ENCODE data around the gene GRID2IP. TPM values are rescaled to one million over a fixed set of nuclear protein-coding genes. Genes with fewer than 3 reads are reported as not detected.

The GRID2IP gene
- total and polyA plus RNA-seq, 2 of the 13 experiments (the other 11 are each of a cell fraction or from before 2014, with no cell fraction given): 0.03 TPM; not detected in 1

GRCh38 chr7:6578114-6579084 lies 27.1 kb upstream of the GRID2IP start (continued):
- TF ChIP-seq ZNF770 (CRISPR knock-in tag; IDR thresholded peaks at IDR 0.05) (peak; percentile 92), PLSCR1 (CRISPR knock-in tag; IDR thresholded peaks at IDR 0.05; ENCODE audit: borderline replicate concordance) (no peak), SAP130 (CRISPR knock-in tag; IDR thresholded peaks at IDR 0.05; ENCODE audit: low read depth) (peak; percentile 94), ARID5B (CRISPR knock-in tag; IDR thresholded peaks at IDR 0.05) (peak; percentile 87; the same call in 1 of the 2 replicates), ZNF7 (CRISPR knock-in tag; IDR thresholded peaks at IDR 0.05) (no peak), ZBTB46 (CRISPR knock-in tag; IDR thresholded peaks at IDR 0.05; ENCODE audit: borderline replicate concordance) (no peak), KDM2A (CRISPR knock-in tag; IDR thresholded peaks at IDR 0.05; ENCODE audit: borderline replicate concordance, low read depth) (peak; percentile 19; the same call in 1 of the 2 replicates), TARDBP (CRISPR knock-in tag; IDR thresholded peaks at IDR 0.05) (peak; percentile 69), SRF (IDR thresholded peaks at IDR 0.05; ENCODE audit: low read depth, low read length) (0 out of 2 replicates have a peak, but pooled peaks have one; percentile 56), FOXA1 (IDR thresholded peaks at IDR 0.05) (peak; percentile 40; the same call in 1 of the 2 replicates), FOXA1 (CRISPR knock-in tag; IDR thresholded peaks at IDR 0.05) (peak; percentile 93), ELF1 (CRISPR knock-in tag; IDR thresholded peaks at IDR 0.05) (peak; percentile 68), CBX1 (IDR thresholded peaks at IDR 0.05; ENCODE audit: low read depth) (peak; percentile 67), DPF2 (CRISPR knock-in tag; IDR thresholded peaks at IDR 0.05; ENCODE audit: borderline replicate concordance, low read depth) (peak; percentile 82; the same call in 1 of the 2 replicates), SMAD3 (CRISPR knock-in tag; IDR thresholded peaks at IDR 0.05) (peak; percentile 91), TSC22D2 (CRISPR knock-in tag; IDR thresholded peaks at IDR 0.05; ENCODE audit: borderline replicate concordance) (no peak), ZNF225 (CRISPR knock-in tag; IDR thresholded peaks at IDR 0.05) (no peak), AGO1 (IDR thresholded peaks at IDR 0.05; ENCODE audit: low read depth, low read length, poor library complexity, severe bottlenecking) (no peak)
- TF ChIP-seq, protein P1, sequence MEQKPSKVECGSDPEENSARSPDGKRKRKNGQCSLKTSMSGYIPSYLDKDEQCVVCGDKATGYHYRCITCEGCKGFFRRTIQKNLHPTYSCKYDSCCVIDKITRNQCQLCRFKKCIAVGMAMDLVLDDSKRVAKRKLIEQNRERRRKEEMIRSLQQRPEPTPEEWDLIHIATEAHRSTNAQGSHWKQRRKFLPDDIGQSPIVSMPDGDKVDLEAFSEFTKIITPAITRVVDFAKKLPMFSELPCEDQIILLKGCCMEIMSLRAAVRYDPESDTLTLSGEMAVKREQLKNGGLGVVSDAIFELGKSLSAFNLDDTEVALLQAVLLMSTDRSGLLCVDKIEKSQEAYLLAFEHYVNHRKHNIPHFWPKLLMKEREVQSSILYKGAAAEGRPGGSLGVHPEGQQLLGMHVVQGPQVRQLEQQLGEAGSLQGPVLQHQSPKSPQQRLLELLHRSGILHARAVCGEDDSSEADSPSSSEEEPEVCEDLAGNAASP (CRISPR knock-in tag; IDR thresholded peaks at IDR 0.05; ENCODE audit: borderline replicate concordance): peak; percentile 98
